Measurements from ENCODE around the gene CCDC88C. TPM values are rescaled to one million over a fixed set of nuclear protein-coding genes. Genes with fewer than 3 reads are reported as not detected.

Gene CCDC88C
- total and polyA plus RNA-seq, 2 experiments from 2014 or later = 23.6 to 60.7 TPM

DNA sequence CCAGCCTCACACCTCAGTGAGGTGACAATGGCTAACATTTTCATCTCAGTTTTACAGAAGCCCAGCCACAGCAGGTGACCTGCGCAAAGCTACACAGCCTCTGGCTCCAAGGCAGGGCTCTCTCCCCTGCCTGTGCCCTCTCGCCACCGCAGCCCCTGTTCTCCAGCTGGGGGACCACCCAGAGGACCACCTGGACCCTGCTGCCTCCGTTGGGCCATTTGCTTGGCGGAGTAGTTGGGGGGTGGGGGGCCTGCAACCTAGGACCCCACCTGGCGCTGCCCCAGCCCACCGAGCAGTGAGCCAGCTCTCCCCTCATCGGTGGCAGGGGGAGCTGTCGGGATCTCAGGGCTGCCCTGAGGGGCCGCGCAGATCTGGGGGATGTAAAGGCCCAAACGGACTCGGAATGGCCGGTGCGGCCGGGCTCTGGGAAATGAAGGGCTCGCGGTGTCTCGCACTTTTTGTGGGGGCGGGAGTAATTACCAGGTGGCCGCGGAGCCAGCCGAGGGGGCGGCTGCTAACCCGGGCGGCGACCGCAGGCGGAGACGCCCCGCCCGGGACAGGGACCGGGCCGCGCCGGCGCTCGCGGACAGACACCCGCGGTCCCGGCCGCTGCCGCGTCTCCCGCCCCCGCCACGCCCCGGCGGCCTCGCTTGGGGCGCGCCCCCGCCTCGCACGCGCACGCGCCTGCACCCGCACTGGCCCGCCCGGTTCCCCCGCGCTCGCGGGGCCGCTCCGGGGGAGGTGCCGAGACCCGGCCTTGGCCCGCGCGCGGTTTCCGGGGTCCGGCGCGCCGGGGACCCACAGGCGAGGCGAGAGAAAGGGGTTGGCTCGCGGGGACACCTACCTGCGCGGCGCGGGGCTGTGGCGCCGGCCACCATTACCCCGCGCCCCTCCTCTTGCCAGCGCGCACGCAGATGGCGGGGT, 164.5 kb downstream of the CCDC88C start:
- no peak overlapping the region for H3K27ac Mint-ChIP-seq
- DNase-seq (ENCODE audit: low spot score) = peak; percentile 88
- H3K79me2 ChIP-seq (replicated peaks; ENCODE audit: insufficient read depth) = no peaks in the 10 kb centered on the region
- no peak overlapping the region for H3K27ac ChIP-seq (ENCODE audit: low read depth)
- H3K36me3 Mint-ChIP-seq (ENCODE audit: low read depth) = no peaks in the 10 kb centered on the region
- H3K4me2 ChIP-seq = peak overlapping the region; percentile 94
- no peaks in the 10 kb centered on the region for H3K9me2 ChIP-seq (ENCODE audit: insufficient read depth)
- H3K4me1 Mint-ChIP-seq = peaks cover 24% of the 10 kb centered on the region
- H2AFZ ChIP-seq = peak overlapping the region; percentile 98
- peaks cover 27% of the 10 kb centered on the region for H3K27me3 ChIP-seq (ENCODE audit: insufficient read depth)
- peak overlapping the region; percentile 80 for H3K4me3 ChIP-seq
- H4K20me1 ChIP-seq (replicated peaks; ENCODE audit: insufficient read depth) = no peaks in the 10 kb centered on the region
- no peaks in the 10 kb centered on the region for H3K36me3 ChIP-seq (ENCODE audit: insufficient read depth)
- peak; percentile 75 for ATAC-seq
- TF ChIP-seq, protein P1, sequence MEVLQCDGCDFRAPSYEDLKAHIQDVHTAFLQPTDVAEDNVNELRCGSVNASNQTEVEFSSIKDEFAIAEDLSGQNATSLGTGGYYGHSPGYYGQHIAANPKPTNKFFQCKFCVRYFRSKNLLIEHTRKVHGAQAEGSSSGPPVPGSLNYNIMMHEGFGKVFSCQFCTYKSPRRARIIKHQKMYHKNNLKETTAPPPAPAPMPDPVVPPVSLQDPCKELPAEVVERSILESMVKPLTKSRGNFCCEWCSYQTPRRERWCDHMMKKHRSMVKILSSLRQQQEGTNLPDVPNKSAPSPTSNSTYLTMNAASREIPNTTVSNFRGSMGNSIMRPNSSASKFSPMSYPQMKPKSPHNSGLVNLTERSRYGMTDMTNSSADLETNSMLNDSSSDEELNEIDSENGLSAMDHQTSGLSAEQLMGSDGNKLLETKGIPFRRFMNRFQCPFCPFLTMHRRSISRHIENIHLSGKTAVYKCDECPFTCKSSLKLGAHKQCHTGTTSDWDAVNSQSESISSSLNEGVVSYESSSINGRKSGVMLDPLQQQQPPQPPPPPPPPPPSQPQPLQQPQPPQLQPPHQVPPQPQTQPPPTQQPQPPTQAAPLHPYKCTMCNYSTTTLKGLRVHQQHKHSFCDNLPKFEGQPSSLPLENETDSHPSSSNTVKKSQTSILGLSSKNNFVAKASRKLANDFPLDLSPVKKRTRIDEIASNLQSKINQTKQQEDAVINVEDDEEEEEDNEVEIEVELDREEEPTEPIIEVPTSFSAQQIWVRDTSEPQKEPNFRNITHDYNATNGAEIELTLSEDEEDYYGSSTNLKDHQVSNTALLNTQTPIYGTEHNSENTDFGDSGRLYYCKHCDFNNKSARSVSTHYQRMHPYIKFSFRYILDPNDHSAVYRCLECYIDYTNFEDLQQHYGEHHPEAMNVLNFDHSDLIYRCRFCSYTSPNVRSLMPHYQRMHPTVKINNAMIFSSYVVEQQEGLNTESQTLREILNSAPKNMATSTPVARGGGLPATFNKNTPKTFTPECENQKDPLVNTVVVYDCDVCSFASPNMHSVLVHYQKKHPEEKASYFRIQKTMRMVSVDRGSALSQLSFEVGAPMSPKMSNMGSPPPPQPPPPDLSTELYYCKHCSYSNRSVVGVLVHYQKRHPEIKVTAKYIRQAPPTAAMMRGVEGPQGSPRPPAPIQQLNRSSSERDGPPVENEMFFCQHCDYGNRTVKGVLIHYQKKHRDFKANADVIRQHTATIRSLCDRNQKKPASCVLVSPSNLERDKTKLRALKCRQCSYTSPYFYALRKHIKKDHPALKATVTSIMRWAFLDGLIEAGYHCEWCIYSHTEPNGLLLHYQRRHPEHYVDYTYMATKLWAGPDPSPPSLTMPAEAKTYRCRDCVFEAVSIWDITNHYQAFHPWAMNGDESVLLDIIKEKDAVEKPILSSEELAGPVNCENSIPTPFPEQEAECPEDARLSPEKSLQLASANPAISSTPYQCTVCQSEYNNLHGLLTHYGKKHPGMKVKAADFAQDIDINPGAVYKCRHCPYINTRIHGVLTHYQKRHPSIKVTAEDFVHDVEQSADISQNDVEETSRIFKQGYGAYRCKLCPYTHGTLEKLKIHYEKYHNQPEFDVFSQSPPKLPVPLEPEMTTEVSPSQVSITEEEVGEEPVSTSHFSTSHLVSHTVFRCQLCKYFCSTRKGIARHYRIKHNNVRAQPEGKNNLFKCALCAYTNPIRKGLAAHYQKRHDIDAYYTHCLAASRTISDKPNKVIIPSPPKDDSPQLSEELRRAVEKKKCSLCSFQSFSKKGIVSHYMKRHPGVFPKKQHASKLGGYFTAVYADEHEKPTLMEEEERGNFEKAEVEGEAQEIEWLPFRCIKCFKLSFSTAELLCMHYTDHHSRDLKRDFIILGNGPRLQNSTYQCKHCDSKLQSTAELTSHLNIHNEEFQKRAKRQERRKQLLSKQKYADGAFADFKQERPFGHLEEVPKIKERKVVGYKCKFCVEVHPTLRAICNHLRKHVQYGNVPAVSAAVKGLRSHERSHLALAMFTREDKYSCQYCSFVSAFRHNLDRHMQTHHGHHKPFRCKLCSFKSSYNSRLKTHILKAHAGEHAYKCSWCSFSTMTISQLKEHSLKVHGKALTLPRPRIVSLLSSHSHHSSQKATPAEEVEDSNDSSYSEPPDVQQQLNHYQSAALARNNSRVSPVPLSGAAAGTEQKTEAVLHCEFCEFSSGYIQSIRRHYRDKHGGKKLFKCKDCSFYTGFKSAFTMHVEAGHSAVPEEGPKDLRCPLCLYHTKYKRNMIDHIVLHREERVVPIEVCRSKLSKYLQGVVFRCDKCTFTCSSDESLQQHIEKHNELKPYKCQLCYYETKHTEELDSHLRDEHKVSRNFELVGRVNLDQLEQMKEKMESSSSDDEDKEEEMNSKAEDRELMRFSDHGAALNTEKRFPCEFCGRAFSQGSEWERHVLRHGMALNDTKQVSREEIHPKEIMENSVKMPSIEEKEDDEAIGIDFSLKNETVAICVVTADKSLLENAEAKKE (CRISPR knock-in tag; IDR thresholded peaks at IDR 0.05) = no peak
- TF ChIP-seq, protein P2, sequence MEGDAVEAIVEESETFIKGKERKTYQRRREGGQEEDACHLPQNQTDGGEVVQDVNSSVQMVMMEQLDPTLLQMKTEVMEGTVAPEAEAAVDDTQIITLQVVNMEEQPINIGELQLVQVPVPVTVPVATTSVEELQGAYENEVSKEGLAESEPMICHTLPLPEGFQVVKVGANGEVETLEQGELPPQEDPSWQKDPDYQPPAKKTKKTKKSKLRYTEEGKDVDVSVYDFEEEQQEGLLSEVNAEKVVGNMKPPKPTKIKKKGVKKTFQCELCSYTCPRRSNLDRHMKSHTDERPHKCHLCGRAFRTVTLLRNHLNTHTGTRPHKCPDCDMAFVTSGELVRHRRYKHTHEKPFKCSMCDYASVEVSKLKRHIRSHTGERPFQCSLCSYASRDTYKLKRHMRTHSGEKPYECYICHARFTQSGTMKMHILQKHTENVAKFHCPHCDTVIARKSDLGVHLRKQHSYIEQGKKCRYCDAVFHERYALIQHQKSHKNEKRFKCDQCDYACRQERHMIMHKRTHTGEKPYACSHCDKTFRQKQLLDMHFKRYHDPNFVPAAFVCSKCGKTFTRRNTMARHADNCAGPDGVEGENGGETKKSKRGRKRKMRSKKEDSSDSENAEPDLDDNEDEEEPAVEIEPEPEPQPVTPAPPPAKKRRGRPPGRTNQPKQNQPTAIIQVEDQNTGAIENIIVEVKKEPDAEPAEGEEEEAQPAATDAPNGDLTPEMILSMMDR (conservative IDR thresholded peaks at IDR 0.05; ENCODE audit: low read depth in 2 of 2) = peak; percentile 46 to 53
- TF ChIP-seq EZH2 (IDR thresholded peaks at IDR 0.05; ENCODE audit: low read depth, unreplicated experiment) (no peak), ZNF114 (CRISPR knock-in tag; IDR thresholded peaks at IDR 0.05) (no peak), EZH2phosphoT487 (IDR thresholded peaks at IDR 0.05; ENCODE audit: unreplicated experiment) (no peak)
- TF ChIP-seq, protein P3, sequence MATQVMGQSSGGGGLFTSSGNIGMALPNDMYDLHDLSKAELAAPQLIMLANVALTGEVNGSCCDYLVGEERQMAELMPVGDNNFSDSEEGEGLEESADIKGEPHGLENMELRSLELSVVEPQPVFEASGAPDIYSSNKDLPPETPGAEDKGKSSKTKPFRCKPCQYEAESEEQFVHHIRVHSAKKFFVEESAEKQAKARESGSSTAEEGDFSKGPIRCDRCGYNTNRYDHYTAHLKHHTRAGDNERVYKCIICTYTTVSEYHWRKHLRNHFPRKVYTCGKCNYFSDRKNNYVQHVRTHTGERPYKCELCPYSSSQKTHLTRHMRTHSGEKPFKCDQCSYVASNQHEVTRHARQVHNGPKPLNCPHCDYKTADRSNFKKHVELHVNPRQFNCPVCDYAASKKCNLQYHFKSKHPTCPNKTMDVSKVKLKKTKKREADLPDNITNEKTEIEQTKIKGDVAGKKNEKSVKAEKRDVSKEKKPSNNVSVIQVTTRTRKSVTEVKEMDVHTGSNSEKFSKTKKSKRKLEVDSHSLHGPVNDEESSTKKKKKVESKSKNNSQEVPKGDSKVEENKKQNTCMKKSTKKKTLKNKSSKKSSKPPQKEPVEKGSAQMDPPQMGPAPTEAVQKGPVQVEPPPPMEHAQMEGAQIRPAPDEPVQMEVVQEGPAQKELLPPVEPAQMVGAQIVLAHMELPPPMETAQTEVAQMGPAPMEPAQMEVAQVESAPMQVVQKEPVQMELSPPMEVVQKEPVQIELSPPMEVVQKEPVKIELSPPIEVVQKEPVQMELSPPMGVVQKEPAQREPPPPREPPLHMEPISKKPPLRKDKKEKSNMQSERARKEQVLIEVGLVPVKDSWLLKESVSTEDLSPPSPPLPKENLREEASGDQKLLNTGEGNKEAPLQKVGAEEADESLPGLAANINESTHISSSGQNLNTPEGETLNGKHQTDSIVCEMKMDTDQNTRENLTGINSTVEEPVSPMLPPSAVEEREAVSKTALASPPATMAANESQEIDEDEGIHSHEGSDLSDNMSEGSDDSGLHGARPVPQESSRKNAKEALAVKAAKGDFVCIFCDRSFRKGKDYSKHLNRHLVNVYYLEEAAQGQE (IDR thresholded peaks at IDR 0.05; ENCODE audit: unreplicated experiment) = no peak
- TF ChIP-seq, protein P4, sequence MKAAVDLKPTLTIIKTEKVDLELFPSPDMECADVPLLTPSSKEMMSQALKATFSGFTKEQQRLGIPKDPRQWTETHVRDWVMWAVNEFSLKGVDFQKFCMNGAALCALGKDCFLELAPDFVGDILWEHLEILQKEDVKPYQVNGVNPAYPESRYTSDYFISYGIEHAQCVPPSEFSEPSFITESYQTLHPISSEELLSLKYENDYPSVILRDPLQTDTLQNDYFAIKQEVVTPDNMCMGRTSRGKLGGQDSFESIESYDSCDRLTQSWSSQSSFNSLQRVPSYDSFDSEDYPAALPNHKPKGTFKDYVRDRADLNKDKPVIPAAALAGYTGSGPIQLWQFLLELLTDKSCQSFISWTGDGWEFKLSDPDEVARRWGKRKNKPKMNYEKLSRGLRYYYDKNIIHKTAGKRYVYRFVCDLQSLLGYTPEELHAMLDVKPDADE (IDR thresholded peaks at IDR 0.05) = no peak
- 0 out of 2 replicates have a peak, but pooled peaks cover 5% of the 10 kb centered on the region for H3F3A ChIP-seq (replicated peaks; ENCODE audit: low read depth)
- H3K4me3 Mint-ChIP-seq = peak overlapping the region; percentile 75
- peaks cover 27% of the 10 kb centered on the region for H3K27me3 Mint-ChIP-seq (ENCODE audit: insufficient read depth, low read depth, poor library complexity)
- peaks cover 12% of the 10 kb centered on the region for H3K4me1 ChIP-seq (ENCODE audit: insufficient read depth)
- no peaks in the 10 kb centered on the region for H3K9me3 Mint-ChIP-seq
